ENCODE data around the gene NNT. TPM values are rescaled to one million over a fixed set of nuclear protein-coding genes. Genes with fewer than 3 reads are reported as not detected.
"Not testable (repeated sequence)": the region's sequence is repeated elsewhere in the genome, so short reads cannot be mapped to it uniquely, and the experiment has no call there.

Gene NNT
- total RNA-seq, 1 donor from 2014 or later, result 120 TPM

GRCh38 chr5:43592363-43592762 lies 10.6 kb upstream of the NNT start:
- peaks cover 9% of the 10 kb centered on the region for H3K4me1 Mint-ChIP-seq (ENCODE audit: low read depth)
- H3K9me3 Mint-ChIP-seq (ENCODE audit: low read depth), result no peaks in the 10 kb centered on the region
- peaks cover 2% of the 10 kb centered on the region for H3K36me3 Mint-ChIP-seq (ENCODE audit: low read depth)
- TF ChIP-seq CTCF (IDR thresholded peaks at IDR 0.05), result no peak
- no peak overlapping the region for H3K4me3 Mint-ChIP-seq (ENCODE audit: unreplicated experiment)
- H3K27ac Mint-ChIP-seq (ENCODE audit: unreplicated experiment), result no peak overlapping the region
- H3K27me3 Mint-ChIP-seq (ENCODE audit: low read depth), result no peaks in the 10 kb centered on the region
- no peak for DNase-seq (ENCODE audit: low spot score)

GRCh38 chr5:43598927-43599326 lies 4.1 kb upstream of the NNT start:
- DNase-seq (ENCODE audit: low spot score); H3K4me3 Mint-ChIP-seq (ENCODE audit: unreplicated experiment); H3K27me3 Mint-ChIP-seq (ENCODE audit: low read depth); H3K9me3 Mint-ChIP-seq (ENCODE audit: low read depth); H3K27ac Mint-ChIP-seq (ENCODE audit: unreplicated experiment); H3K36me3 Mint-ChIP-seq (ENCODE audit: low read depth): not testable (repeated sequence)
- peaks cover 20% of the 10 kb centered on the region for H3K4me1 Mint-ChIP-seq (ENCODE audit: low read depth)

GRCh38 chr5:43601454-43602260 lies 1.3 kb upstream of the NNT start:
- Mint-ChIP-seq H3K9me3 (ENCODE audit: low read depth) (no peaks in the 10 kb centered on the region), H3K4me1 (ENCODE audit: low read depth) (peaks cover 34% of the 10 kb centered on the region), H3K36me3 (ENCODE audit: low read depth) (no peaks in the 10 kb centered on the region), H3K27me3 (ENCODE audit: low read depth) (no peaks in the 10 kb centered on the region), H3K4me3 (ENCODE audit: unreplicated experiment) (peak overlapping the region; percentile 93), H3K27ac (ENCODE audit: unreplicated experiment) (peak overlapping the region; percentile 96)
- no peak for DNase-seq (ENCODE audit: low spot score)
- no peak for TF ChIP-seq CTCF (IDR thresholded peaks at IDR 0.05)

DNA sequence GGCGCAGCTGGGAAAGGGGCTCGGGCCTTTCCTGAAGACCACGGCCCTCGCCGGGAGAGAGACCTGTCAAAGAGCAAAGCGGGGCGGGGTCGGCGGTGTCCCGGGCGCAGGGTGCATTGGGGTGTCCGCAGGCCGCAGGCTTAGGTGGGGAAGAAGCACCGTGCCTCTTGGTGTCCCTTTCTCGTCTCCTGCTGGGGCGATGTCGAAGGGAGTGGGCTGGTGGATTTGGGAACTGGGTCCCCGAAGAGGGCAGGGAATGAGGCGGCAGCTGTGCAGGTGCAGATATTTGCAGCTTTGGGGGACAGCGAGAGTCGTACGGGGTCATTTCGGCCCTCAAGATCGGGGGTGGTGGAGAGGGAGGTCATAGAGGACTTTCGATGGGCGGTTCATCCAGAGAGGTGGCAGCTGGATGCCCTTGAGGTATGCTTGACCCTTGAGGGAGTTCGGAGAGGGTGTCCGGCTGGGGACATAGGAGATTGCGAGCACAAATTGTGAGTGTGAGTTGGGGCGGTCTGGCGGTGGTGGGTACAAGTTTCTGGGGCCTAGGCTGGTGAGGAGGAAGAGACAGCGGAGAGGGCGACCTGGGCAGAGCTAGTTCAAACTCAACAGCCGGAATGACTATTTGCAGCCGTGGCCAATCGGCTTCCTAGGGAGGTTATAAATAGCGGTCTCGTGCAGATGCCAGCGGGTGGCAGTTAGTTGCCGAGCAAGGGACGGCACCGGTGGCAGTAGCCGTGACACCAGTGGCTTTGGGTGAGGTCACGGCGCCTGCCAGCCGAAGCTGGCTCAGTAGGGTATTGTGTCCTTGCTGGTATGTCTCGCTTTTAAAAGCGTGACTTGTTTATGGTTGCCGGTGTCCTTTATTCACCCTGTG lies 601 bp downstream of the NNT start:
- Mint-ChIP-seq H3K27ac (ENCODE audit: unreplicated experiment) (peak overlapping the region; percentile 90), H3K9me3 (ENCODE audit: low read depth) (no peaks in the 10 kb centered on the region), H3K4me1 (ENCODE audit: low read depth) (peaks cover 46% of the 10 kb centered on the region), H3K4me3 (ENCODE audit: unreplicated experiment) (peak overlapping the region; percentile 93), H3K27me3 (ENCODE audit: low read depth) (no peaks in the 10 kb centered on the region), H3K36me3 (ENCODE audit: low read depth) (peaks cover 3% of the 10 kb centered on the region)
- peak; percentile 87 for DNase-seq (ENCODE audit: low spot score)
- no peak for TF ChIP-seq CTCF (IDR thresholded peaks at IDR 0.05)

DNA sequence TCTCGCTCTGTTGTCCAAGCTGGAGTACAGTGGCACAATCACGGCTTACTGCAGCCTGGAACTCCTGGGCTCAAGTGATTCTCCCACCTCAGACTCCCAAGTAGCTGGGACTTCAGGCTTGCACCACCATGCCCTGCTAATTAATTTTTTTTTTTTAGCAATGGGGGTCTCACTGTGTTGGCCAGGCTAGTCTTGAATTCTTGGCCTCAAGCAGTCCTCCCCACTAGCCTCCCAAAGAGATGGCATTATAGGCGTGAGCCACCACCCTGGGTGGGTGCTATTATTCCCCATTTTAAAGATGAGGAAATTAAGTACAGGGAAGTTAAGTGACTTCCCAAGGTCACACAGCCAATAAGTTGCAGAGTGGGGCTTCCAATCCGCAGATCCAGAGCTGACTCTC lies 1.7 kb downstream of the NNT start:
- H3K9me3 Mint-ChIP-seq (ENCODE audit: low read depth), result no peaks in the 10 kb centered on the region
- H3K4me1 Mint-ChIP-seq (ENCODE audit: low read depth), result peaks cover 46% of the 10 kb centered on the region
- no peaks in the 10 kb centered on the region for H3K27me3 Mint-ChIP-seq (ENCODE audit: low read depth)
- H3K27ac Mint-ChIP-seq (ENCODE audit: unreplicated experiment), result peak overlapping the region; percentile 90
- DNase-seq (ENCODE audit: low spot score), result no peak
- H3K36me3 Mint-ChIP-seq (ENCODE audit: low read depth), result peaks cover 7% of the 10 kb centered on the region
- H3K4me3 Mint-ChIP-seq (ENCODE audit: unreplicated experiment), result peak overlapping the region; percentile 93
- no peak for TF ChIP-seq CTCF (IDR thresholded peaks at IDR 0.05)

Data from chondrocyte (in vitro differentiated cells).